Measurements from ENCODE around the gene EXD2.
"Not testable (repeated sequence)": the region's sequence is repeated elsewhere in the genome, so short reads cannot be mapped to it uniquely, and the experiment has no call there.

The EXD2 gene

GRCh38 chr14:69282448-69282847, 91.2 kb downstream of the EXD2 start:
- DNase-seq: no peak

GRCh38 chr14:69284170-69284569, 92.9 kb downstream of the EXD2 start:
- no peak for DNase-seq

- no peak for DNase-seq
Measured at GRCh38 chr14:69285661-69286255, 94.5 kb downstream of the EXD2 start.

- DNase-seq: peak in 1 of 2 donors; percentile 12
Measured at GRCh38 chr14:69287098-69288010, 96.1 kb downstream of the EXD2 start.

GRCh38 chr14:69288011-69288771, 96.9 kb downstream of the EXD2 start:
- peak in 1 of 2 donors; percentile 28 for DNase-seq

GRCh38 chr14:69288956-69289705, 97.8 kb downstream of the EXD2 start:
- DNase-seq: no peak

GRCh38 chr14:69289811-69290520, 98.7 kb downstream of the EXD2 start:
- DNase-seq: no peak

- DNase-seq: not testable (repeated sequence)
Measured at GRCh38 chr14:69290881-69291280, 99.6 kb downstream of the EXD2 start.

GRCh38 chr14:69291396-69291795, 100.1 kb downstream of the EXD2 start:
- DNase-seq: no peak

- no peak for DNase-seq
Measured at GRCh38 chr14:69291891-69292561, 100.7 kb downstream of the EXD2 start.
